Endothelial cell of coronary artery (primary cell): ENCODE data around the gene RASL10A. TPM values are rescaled to one million over a fixed set of nuclear protein-coding genes. Genes with fewer than 3 reads are reported as not detected.

ENCODE experiments used
- total RNA-seq: library from RNA; depleted of rRNA; stranded (reverse); fragments of >200 nt; gene quantifications from 2 replicates; pipeline ENCODE4 v1.2.3, GENCODE V29; 2014

The RASL10A gene, protein sequence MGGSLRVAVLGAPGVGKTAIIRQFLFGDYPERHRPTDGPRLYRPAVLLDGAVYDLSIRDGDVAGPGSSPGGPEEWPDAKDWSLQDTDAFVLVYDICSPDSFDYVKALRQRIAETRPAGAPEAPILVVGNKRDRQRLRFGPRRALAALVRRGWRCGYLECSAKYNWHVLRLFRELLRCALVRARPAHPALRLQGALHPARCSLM
- 0.09 and 0.72 TPM in 2 replicates for total RNA-seq

DNA sequence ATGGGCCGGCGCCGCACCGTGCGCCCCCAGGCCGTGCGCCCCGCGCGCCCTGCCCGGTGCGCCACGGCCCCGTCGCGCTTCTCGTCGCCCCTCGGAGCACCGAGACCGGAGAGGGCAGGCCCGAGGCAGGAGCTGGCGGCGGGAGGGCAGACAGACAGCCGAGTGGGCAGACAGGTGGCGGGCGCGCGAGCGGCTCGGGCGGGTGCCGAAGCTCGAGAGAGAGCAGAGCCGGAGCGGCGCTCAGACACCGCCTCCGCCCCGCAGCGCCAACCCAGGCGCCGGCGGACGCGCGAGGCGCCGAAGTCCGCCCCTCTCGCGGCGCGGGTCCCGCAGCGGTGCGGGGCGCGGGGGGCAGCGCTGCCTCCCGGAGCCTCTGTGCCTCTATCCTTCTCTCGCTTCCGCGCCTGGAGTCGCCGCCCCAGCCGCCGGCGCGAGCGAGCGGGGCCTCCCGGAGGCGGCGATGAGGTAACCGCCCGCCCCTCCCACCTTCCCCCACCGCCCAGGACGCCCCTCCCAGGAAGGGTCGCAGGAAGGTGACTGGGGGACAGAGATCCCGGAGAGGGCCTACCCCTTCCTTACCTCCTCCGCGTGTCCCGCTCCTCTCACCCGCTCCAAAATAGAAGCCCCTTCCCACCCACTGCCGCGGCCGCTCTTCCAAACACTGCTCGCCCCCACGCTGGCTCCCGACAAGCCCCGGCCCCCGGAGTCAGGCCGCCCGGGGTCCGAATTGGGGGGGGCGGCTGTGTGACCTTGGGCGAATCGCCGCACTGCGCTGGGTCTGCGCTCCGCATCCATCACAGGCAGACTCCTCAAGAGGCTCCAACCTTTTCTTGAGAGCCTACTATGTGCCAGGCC lies at the start of gene RASL10A:
Gene RASL10A (minus strand): TSS at position 412 of the 855 bp plus-strand sequence. CDS start 451 bp downstream, outside the sequence.

DNA sequence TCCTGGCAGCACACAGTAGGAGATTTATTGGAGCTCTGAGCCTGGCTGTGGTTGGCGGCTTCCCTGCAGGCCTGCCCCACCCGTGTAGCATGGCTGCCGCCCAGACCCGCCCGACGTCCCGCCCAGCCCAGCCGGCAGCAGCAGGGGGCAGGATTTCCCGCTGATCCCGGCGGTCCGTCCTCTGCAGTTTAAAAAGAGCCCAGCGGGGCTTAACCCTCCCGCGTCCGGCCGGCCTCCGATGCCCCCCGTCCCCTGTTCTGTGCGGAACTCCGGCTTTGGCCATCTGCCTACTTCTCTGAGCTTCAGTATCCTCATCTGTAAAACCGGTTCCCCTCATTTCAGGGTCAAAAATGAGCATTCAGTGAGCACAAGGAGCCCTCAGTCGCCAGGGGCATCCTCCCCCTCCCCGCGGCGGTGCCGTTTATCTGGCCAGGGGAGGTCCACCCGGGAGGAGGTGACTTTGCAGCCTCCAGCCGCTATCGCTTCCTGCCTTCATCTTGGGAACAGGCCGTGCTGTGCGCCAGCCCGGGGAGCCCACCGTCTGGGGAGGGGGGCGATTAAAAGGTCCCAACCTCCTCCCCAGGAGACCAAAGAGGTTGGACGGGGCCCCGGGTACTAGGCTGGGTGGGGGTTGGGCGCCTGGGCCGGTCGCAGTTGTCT lies 9.2 kb downstream of the RASL10A start, which contains the start of gene GAS2L1:
Gene GAS2L1 (plus strand): TSS at position 476 of the 660 bp plus-strand sequence. CDS start 1,456 bp downstream, outside the sequence.

DNA sequence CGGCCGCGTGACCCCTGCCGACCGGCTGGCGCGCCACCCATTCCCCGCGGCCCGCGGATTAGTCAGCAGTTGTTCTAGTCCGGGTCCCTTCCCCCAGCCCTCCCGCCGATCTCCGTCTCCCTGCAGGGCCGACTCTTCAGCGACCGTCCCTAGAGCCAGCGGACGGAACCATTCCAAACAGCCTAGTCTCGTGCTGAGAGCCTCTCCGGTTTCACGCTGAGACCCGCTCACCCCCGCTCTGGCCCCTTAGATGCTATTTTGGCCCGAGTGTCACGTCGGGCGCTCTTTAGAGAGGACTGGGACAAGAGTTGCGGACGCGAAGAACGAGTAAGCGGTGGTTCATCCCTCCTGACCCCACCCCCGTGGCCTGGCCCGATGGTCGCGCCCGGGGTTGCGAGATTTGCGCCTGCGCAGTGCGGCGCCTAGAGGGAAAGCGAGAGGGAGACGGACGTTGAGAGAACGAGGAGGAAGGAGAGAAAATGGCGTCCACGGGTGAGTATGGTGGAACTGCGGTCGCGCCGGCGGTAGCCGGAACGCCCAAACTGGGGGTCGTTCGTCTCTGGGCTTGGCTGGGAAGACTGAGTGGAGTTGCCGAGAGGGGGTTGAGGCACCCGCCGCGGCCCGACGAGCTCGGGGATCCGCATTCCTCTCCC lies 47.5 kb downstream of the RASL10A start, which contains the start of the genes EWSR1 and RHBDD3:
Gene EWSR1 (plus strand): TSS at position 411 of the 653 bp plus-strand sequence. CDS start 69 bp downstream, at position 480.
Gene RHBDD3 (minus strand): TSS at position 124 of the 653 bp plus-strand sequence. CDS start 2,355 bp downstream, outside the sequence.

Other genes with a start within 250 kb of the RASL10A start
- 0.27 and 0.38 TPM in 2 replicates for gene KREMEN1, start 242.7 kb downstream of the RASL10A start, total RNA-seq
- not detected in 2 replicates for gene EMID1, start 109.8 kb downstream of the RASL10A start, total RNA-seq
- gene RHBDD3, start 47.7 kb downstream of the RASL10A start, total RNA-seq, result 14.5 and 14.7 TPM in 2 replicates
- gene EWSR1, start 47.4 kb downstream of the RASL10A start, total RNA-seq, result 140 and 162 TPM in 2 replicates
- gene GAS2L1, start 9.0 kb downstream of the RASL10A start, total RNA-seq, result 14.7 and 23.1 TPM in 2 replicates
- gene AP1B1, start 72.9 kb upstream of the RASL10A start, total RNA-seq, result 87.8 and 98.3 TPM in 2 replicates
- not detected in 2 replicates for gene RFPL1, start 122.9 kb upstream of the RASL10A start, total RNA-seq
- gene NEFH, start 164.5 kb upstream of the RASL10A start, total RNA-seq, result 0.56 and 0.63 TPM in 2 replicates
- 49.3 and 53.6 TPM in 2 replicates for gene THOC5, start 238.1 kb upstream of the RASL10A start, total RNA-seq